GM12864 (cell line): ENCODE data around the gene DARS1.

Source experiments
- DNase-seq: peaks from one replicate; pipeline ENCODE4 v3.0.0-alpha.2; 2011; ENCODE audit warnings: low read depth
- H3K4me3 ChIP-seq: 2 replicates; pipeline ENCODE4 v1.5.1; 2011; ENCODE audit warnings: mild to moderate bottlenecking, low read depth, low read length, control low read depth
- CTCF ChIP-seq: IDR thresholded peaks from 2 replicates; pipeline ENCODE4 v1.5.1; 2011; ENCODE audit warnings: low read depth, mild to moderate bottlenecking, moderate library complexity, low read length, control low read depth, inconsistent platforms; ENCODE audit errors: missing control alignments

The DARS1 gene

GRCh38 chr2:135947483-135947882, 37.9 kb downstream of the DARS1 start:
- no peak overlapping the region for H3K4me3 ChIP-seq
- TF ChIP-seq CTCF: no peak
- no peak for DNase-seq

GRCh38 chr2:135945526-135945925, 39.9 kb downstream of the DARS1 start:
- no peak for DNase-seq
- no peak overlapping the region for H3K4me3 ChIP-seq
- no peak for TF ChIP-seq CTCF

GRCh38 chr2:135944625-135945024, 40.8 kb downstream of the DARS1 start:
- no peak overlapping the region for H3K4me3 ChIP-seq
- no peak for DNase-seq
- TF ChIP-seq CTCF: no peak

GRCh38 chr2:135942936-135943688, 42.3 kb downstream of the DARS1 start:
- no peak for DNase-seq
- no peak overlapping the region for H3K4me3 ChIP-seq
- TF ChIP-seq CTCF: no peak

- TF ChIP-seq CTCF: no peak
- no peak overlapping the region for H3K4me3 ChIP-seq
- no peak for DNase-seq
Measured at GRCh38 chr2:135936524-135936923, 48.9 kb downstream of the DARS1 start.

- no peak overlapping the region for H3K4me3 ChIP-seq
- no peak for DNase-seq
- TF ChIP-seq CTCF: no peak
Measured at GRCh38 chr2:135935914-135936313, 49.5 kb downstream of the DARS1 start.
